Measurements from ENCODE around the gene LLCFC1.

DNA sequence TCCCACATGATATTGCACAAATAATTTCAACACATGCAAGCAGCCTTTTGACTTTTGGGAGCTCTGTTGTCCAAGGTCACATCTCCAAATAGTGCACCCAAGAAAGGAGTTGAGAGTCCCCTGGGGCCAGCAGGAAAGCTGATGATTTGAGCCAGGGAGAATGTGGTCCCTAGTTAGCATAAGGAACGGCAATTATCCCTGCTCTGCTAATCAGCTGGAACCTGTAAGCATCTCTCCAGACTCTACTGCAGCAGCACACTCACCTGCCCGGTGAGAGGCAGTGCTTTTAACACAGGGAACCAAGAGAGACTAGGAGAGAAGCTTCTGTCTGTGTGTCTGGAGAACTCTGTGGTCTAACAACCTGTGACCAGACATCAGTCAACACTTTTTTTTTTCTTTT, 22.8 kb upstream of the LLCFC1 start:
- TF ChIP-seq CTCF (IDR thresholded peaks at IDR 0.05) (no peak), POLR2A (IDR thresholded peaks at IDR 0.05; ENCODE audit: low read depth) (no peak), POLR2AphosphoS5 (IDR thresholded peaks at IDR 0.05) (no peak)

All from esophagus muscularis mucosa (tissue), 3 donors.